Smooth muscle cell (in vitro differentiated cells): ENCODE data around the gene KCNK10. TPM values are rescaled to one million over a fixed set of nuclear protein-coding genes. Genes with fewer than 3 reads are reported as not detected.

Experiments
- DNase-seq: peaks from one replicate; lab custom pipeline; 2025; ENCODE audit not compliant: unreplicated experiment; lab: John Stamatoyannopoulos, UW
- H2AFZ ChIP-seq: fragments of 200-600 bp; sonication (generic); 2 replicates; pipeline ENCODE4 v1.6.0; 2016; ENCODE audit warnings: antibody characterized with exemption, low read depth, mild to moderate bottlenecking
- H3F3A ChIP-seq: fragments of 200-600 bp; sonication (generic); 2 replicates; pipeline ENCODE4 v1.6.0; 2017; ENCODE audit warnings: antibody characterized with exemption, low read depth
- H3K27ac ChIP-seq: fragments of 200-600 bp; sonication (generic); 2 replicates; pipeline ENCODE4 v1.5.1; 2016; ENCODE audit warnings: low read depth, mild to moderate bottlenecking
- H3K27me3 ChIP-seq: fragments of 200-600 bp; sonication (generic); 2 replicates; pipeline ENCODE4 v1.6.1; 2016; ENCODE audit warnings: low read depth, mild to moderate bottlenecking
- H3K36me3 ChIP-seq: fragments of 200-600 bp; sonication (generic); 2 replicates; pipeline ENCODE4 v1.5.1; 2016; ENCODE audit warnings: low read depth
- H3K4me1 ChIP-seq: fragments of 200-600 bp; sonication (generic); 2 replicates; pipeline ENCODE4 v1.5.1; 2016; ENCODE audit warnings: low read depth
- H3K4me2 ChIP-seq: fragments of 200-600 bp; sonication (generic); 2 replicates; pipeline ENCODE4 v1.6.0; 2016; ENCODE audit warnings: mild to moderate bottlenecking
- H3K4me3 ChIP-seq: fragments of 200-600 bp; sonication (generic); 2 replicates; pipeline ENCODE4 v1.5.1; 2016; ENCODE audit warnings: mild to moderate bottlenecking
- H3K79me2 ChIP-seq: fragments of 200-600 bp; sonication (generic); 2 replicates; pipeline ENCODE4 v1.6.0; 2016; ENCODE audit warnings: low read depth, mild to moderate bottlenecking
- H3K9ac ChIP-seq: fragments of 200-600 bp; sonication (generic); 2 replicates; pipeline ENCODE4 v1.6.0; 2016; ENCODE audit warnings: low read depth
- H3K9me3 ChIP-seq: fragments of 200-600 bp; sonication (generic); replicated peaks from 2 replicates; pipeline ENCODE4 v1.5.1; 2016; ENCODE audit warnings: low read depth
- H4K20me1 ChIP-seq: fragments of 200-600 bp; sonication (generic); 2 replicates; pipeline ENCODE4 v1.6.0; 2016; ENCODE audit warnings: low read depth
- WGBS: methylation state at CpG from one replicate; pipeline ENCODE4 v1.1.7; 2016; ENCODE audit warnings: low lambda C conversion rate; 5-methylcytosine and 5-hydroxymethylcytosine counted together
- polyA plus RNA-seq: library from polyadenylated mRNA; unstranded; fragments of >200 nt; fragmentation: Nextera tagmentation; extraction: Ambion mirVana; gene quantifications from 2 replicates; pipeline ENCODE4 v1.2.1, GENCODE V29; 2016
- total RNA-seq: library from RNA; depleted of rRNA; stranded (reverse); fragments of >200 nt; gene quantifications from 2 replicates; pipeline ENCODE4 v1.2.3, GENCODE V29; 2014
- TF ChIP-seq, protein P1 (sequence below): fragments of 200-600 bp; sonication (generic); IDR thresholded peaks from 2 replicates; pipeline ENCODE4 v1.5.1; 2017; ENCODE audit warnings: borderline replicate concordance, mild to moderate bottlenecking, antibody characterized with exemption; ENCODE audit not compliant: insufficient read depth, poor library complexity, severe bottlenecking

KCNK10 gene
- total and polyA plus RNA-seq, 2 experiments from 2014 or later: not detected

DNA sequence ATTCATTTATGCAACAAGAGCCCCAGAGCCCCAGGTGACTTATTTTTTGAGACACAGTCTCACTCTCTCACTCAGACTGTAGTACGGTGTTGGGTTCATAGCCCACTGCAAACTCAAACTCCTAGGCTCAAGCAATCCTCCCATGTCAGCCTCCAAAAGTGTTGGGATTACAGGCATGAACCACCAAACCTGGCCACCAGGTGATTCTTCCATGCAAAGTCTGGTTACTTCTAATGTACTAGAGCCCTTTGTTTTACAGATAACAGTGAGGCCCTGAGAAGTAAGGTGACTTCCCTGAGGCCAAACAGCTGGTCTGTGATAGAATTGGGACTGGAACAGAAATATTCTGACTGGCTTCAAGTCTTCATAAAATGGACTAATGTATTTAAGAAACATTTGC lies 10.0 kb upstream of the KCNK10 start:
- Histone ChIP-seq H4K20me1 (no peaks in the 10 kb centered on the region), H3K4me1 (no peaks in the 10 kb centered on the region), H3K27ac (no peak overlapping the region), H2AFZ (no peak overlapping the region), H3K27me3 (peaks cover 24% of the 10 kb centered on the region), H3K4me3 (no peak overlapping the region), H3K79me2 (no peaks in the 10 kb centered on the region), H3F3A (no peaks in the 10 kb centered on the region), H3K9me3 (no peaks in the 10 kb centered on the region), H3K4me2 (no peak overlapping the region), H3K9ac (no peak overlapping the region), H3K36me3 (no peaks in the 10 kb centered on the region)
- TF ChIP-seq, protein P1, sequence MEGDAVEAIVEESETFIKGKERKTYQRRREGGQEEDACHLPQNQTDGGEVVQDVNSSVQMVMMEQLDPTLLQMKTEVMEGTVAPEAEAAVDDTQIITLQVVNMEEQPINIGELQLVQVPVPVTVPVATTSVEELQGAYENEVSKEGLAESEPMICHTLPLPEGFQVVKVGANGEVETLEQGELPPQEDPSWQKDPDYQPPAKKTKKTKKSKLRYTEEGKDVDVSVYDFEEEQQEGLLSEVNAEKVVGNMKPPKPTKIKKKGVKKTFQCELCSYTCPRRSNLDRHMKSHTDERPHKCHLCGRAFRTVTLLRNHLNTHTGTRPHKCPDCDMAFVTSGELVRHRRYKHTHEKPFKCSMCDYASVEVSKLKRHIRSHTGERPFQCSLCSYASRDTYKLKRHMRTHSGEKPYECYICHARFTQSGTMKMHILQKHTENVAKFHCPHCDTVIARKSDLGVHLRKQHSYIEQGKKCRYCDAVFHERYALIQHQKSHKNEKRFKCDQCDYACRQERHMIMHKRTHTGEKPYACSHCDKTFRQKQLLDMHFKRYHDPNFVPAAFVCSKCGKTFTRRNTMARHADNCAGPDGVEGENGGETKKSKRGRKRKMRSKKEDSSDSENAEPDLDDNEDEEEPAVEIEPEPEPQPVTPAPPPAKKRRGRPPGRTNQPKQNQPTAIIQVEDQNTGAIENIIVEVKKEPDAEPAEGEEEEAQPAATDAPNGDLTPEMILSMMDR: no peak
- no peak for DNase-seq
- WGBS: 100% methylated on average over 1 of the region's 1 CpG

DNA sequence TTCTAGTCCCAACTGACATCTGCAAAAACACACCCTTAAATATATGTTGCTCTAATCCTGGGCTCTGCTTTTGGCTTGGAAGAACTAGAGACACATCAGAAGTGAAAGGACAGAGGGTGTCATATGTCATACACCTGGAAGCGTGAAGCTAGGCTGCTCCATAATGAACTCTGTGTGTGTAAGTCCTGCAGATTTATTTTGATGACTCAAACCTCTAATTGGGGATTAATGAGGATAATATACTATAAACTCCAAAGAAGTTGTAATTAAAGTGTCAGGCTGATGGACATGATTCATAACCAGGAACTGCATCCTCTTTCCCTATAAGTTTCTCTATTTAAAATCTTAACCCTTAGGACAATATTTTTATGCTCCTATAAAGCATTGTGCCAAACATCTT lies 4.4 kb upstream of the KCNK10 start:
- H3K36me3 ChIP-seq: no peaks in the 10 kb centered on the region
- H3K79me2 ChIP-seq: no peaks in the 10 kb centered on the region
- H3K27ac ChIP-seq: no peak overlapping the region
- no peak overlapping the region for H3K4me3 ChIP-seq
- TF ChIP-seq, protein P1: no peak
- H3K9me3 ChIP-seq: no peaks in the 10 kb centered on the region
- 71% methylated on average over 1 of the region's 1 CpG for WGBS
- DNase-seq: no peak
- H3F3A ChIP-seq: no peaks in the 10 kb centered on the region
- peaks cover 76% of the 10 kb centered on the region for H3K27me3 ChIP-seq
- H3K4me1 ChIP-seq: no peaks in the 10 kb centered on the region
- H2AFZ ChIP-seq: no peak overlapping the region
- no peak overlapping the region for H3K9ac ChIP-seq
- H3K4me2 ChIP-seq: no peak overlapping the region
- H4K20me1 ChIP-seq: no peaks in the 10 kb centered on the region

DNA sequence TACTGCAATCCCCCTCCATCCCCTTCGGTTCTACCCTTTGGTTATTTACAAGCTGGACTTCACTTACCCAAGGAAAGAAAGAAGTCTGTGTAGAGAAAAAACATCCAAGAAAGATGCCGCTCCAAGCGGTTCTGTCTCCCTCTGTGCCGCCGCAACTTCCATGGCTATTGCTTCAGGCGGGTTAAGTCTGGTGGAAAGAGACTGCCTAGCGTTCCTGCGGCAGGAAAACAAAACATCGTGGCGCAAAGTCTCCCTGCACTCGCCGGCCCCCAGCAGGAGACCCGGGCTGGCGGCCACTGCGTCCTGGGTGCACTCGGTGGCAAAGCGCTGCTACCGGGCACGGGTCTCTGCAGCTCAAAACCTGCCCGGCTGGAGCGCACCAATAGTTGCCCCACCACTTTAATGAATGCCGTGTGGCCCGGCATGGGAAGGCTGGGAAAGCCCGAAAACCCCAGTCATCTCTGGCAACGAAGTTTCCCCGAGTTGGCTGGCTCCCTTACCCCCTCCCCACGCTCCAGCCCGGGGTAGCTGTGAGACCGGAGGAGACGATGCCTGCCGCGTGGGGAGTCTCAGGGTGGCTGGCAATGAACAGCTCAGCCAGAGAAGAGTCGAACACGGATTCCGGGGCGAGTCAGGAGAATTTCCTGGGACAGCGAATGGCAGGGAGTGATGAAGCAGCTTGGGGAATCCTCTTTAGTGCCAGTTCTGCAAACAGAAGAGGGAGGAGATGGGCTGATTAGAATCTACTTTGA lies 3.5 kb upstream of the KCNK10 start:
- Histone ChIP-seq H2AFZ (no peak overlapping the region), H3K9ac (no peak overlapping the region), H4K20me1 (no peaks in the 10 kb centered on the region), H3K4me1 (no peaks in the 10 kb centered on the region), H3K27ac (no peak overlapping the region), H3K9me3 (no peaks in the 10 kb centered on the region), H3K36me3 (no peaks in the 10 kb centered on the region), H3K4me2 (peak overlapping the region; percentile 9), H3K4me3 (peak overlapping the region; percentile 14), H3F3A (no peaks in the 10 kb centered on the region), H3K27me3 (peaks cover 83% of the 10 kb centered on the region), H3K79me2 (no peaks in the 10 kb centered on the region)
- 6% methylated on average over 37 of the region's 37 CpGs for WGBS
- no peak for DNase-seq
- TF ChIP-seq, protein P1: no peak

DNA sequence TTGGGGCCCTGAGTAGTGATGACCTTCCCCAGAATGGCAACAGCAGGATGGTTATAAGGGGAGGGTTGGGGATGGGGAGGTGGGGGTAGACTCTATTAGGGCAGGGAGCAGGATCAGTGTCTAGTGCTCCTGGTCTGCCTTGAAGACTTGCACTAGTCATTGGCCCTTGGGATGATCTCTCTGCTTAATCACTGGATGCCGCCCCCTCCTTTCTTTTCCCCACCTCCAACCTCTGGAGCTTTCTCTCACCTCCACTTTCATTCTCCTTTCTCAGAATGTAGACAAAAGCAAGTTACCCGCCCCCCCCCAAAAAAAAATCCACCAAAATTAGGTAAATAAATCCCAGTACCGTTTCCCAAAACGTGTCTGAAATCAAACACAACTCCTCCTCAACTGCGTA lies 2.8 kb upstream of the KCNK10 start:
- whole genome bisulfite sequencing: 23% methylated on average over 5 of the region's 5 CpGs
- Histone ChIP-seq H2AFZ (no peak overlapping the region), H4K20me1 (no peaks in the 10 kb centered on the region), H3K4me2 (no peak overlapping the region), H3K9ac (no peak overlapping the region), H3K36me3 (no peaks in the 10 kb centered on the region), H3F3A (no peaks in the 10 kb centered on the region), H3K4me3 (no peak overlapping the region), H3K79me2 (no peaks in the 10 kb centered on the region), H3K27me3 (peaks cover 88% of the 10 kb centered on the region), H3K27ac (no peak overlapping the region), H3K9me3 (no peaks in the 10 kb centered on the region), H3K4me1 (no peaks in the 10 kb centered on the region)
- DNase-seq: no peak
- TF ChIP-seq, protein P1: no peak
